ENCODE results near the gene PCDHA1. TPM values are rescaled to one million over a fixed set of nuclear protein-coding genes. Genes with fewer than 3 reads are reported as not detected.
A peak's percentile ranks its signal among the peaks of the same experiment; 100 is the strongest.

PCDHA1 gene
- total RNA-seq, 2 donors from 2014 or later, result not detected

DNA sequence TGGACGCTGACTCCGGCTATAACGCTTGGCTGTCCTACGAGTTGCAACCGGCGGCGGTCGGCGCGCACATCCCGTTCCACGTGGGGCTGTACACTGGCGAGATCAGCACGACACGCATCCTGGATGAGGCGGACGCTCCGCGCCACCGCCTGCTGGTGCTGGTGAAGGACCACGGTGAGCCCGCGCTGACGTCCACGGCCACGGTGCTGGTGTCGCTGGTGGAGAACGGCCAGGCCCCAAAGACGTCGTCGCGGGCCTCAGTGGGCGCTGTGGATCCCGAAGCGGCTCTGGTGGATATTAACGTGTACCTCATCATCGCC lies 91.3 kb downstream of the PCDHA1 start:
- ATAC-seq (no peak), DNase-seq (no peak)
- intact Hi-C loops (cut with DNase I, micrococcal nuclease), result no loop called here

- intact Hi-C loops (cut with DNase I, micrococcal nuclease), result no loop called here
- ATAC-seq (no peak), DNase-seq (no peak)
Measured at GRCh38 chr5:140881889-140882590, 96.1 kb downstream of the PCDHA1 start, which contains the start of gene PCDHA13. Gene PCDHA13 (plus strand): TSS chr5:140882124. CDS start chr5:140882269, 145 bp downstream.

- intact Hi-C loops (cut with DNase I, micrococcal nuclease), result no loop called here
- no peak for ATAC-seq
Measured at GRCh38 chr5:140882591-140882899, 96.6 kb downstream of the PCDHA1 start.

DNA sequence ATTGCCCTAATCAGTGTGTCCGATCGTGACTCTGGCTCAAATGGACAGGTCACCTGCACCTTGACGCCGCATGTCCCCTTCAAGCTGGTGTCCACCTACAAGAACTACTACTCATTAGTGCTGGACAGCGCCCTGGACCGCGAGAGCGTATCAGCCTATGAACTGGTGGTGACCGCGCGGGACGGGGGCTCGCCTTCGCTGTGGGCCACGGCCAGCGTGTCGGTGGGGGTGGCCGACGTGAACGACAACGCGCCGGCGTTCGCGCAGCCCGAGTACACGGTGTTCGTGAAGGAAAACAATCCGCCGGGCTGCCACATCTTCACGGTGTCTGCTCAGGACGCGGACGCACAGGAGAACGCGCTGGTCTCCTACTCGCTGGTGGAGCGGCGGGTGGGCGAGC lies 97.4 kb downstream of the PCDHA1 start:
- ATAC-seq, result no peak
- no peak for DNase-seq
- intact Hi-C loops (cut with DNase I, micrococcal nuclease), result no loop called here

More at GRCh38 chr5:140882591-140882899, 96.6 kb downstream of the PCDHA1 start:
- DNase-seq, result no peak

- no peak for DNase-seq
- ATAC-seq, result no peak
- intact Hi-C loops (cut with DNase I, micrococcal nuclease), result no loop called here
Measured at GRCh38 chr5:140883927-140884697, 98.2 kb downstream of the PCDHA1 start.

GRCh38 chr5:140916325-140916724 lies 130.4 kb downstream of the PCDHA1 start:
- no peak for ATAC-seq
- intact Hi-C loops (cut with DNase I, micrococcal nuclease), result no loop called here
- DNase-seq, result no peak

- ATAC-seq (no peak), DNase-seq (no peak)
- intact Hi-C loops (cut with DNase I, micrococcal nuclease), result loop anchor here in 1 of 2 donors (10.0 kb wide), 1 partner anchor 539 kb away; no protein-coding TSS in a partner anchor
Measured at GRCh38 chr5:140923601-140924000, 137.7 kb downstream of the PCDHA1 start.

GRCh38 chr5:140925806-140926442 lies 140.0 kb downstream of the PCDHA1 start, which contains the start of gene PCDHAC1:
Gene PCDHAC1 (plus strand): TSS chr5:140926299. CDS start chr5:140926893, 594 bp downstream.
- no peak for DNase-seq
- intact Hi-C loops (cut with DNase I, micrococcal nuclease), result loop anchor here in 1 of 2 donors (10.0 kb wide), 1 partner anchor 541 kb away; no protein-coding TSS in a partner anchor
- peak; percentile 62 for ATAC-seq

- intact Hi-C loops (cut with DNase I, micrococcal nuclease), result loop anchor here in 1 of 2 donors (10.0 kb wide), 1 partner anchor 542 kb away; no protein-coding TSS in a partner anchor
- peak; percentile 76 for ATAC-seq
- DNase-seq, result peak; percentile 40 to 49
Measured at GRCh38 chr5:140926443-140927227, 140.7 kb downstream of the PCDHA1 start.

DNA sequence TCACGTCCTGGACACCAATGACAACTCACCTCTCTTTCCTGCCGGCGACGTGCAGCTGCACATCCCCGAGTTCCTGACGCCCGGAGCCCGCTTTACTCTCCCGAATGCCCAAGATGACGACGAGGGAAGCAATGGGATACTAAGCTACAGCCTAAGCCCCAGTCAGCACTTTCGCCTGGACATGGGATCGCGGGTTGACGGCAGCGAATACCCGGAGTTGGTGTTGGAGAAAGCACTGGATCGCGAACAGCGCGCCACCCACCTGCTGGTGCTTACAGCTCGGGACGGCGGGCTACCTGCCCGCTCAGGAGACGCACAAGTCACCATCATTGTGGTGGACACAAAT lies 141.3 kb downstream of the PCDHA1 start:
- ATAC-seq (no peak), DNase-seq (no peak)
- intact Hi-C loops (cut with DNase I, micrococcal nuclease), result loop anchor here in 1 of 2 donors (10.0 kb wide), 1 partner anchor 542 kb away; no protein-coding TSS in a partner anchor

- no peak for ATAC-seq
- DNase-seq, result no peak
- intact Hi-C loops (cut with DNase I, micrococcal nuclease), result no loop called here
Measured at GRCh38 chr5:140934964-140935606, 149.1 kb downstream of the PCDHA1 start.

GRCh38 chr5:140946578-140946977 lies 160.6 kb downstream of the PCDHA1 start:
- ATAC-seq (no peak), DNase-seq (no peak)
- intact Hi-C loops (cut with DNase I, micrococcal nuclease), result no loop called here

- ATAC-seq, result no peak
- DNase-seq, result no peak
- intact Hi-C loops (cut with DNase I, micrococcal nuclease), result no loop called here
Measured at GRCh38 chr5:140951636-140952035, 165.7 kb downstream of the PCDHA1 start.

DNA sequence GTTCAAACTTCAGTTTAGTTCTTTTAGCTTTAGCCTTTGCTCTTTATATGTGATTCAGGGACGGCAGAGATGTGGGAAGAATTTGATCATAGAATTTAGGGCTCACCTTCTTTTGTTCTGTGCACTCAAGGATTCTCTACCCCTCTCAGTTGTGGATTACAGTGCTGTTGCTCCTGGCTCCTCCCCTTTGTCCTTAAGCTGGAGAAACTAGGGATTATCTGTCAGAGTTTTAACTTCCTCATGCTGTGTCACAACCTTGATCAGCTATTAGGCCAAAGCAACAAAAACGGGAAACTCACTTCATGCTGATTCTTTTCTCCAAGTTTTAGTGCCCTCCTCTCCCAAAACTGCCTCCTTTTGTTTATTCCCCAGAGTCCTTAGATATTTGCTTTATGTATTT lies 167.3 kb downstream of the PCDHA1 start:
- intact Hi-C loops (cut with DNase I, micrococcal nuclease), result no loop called here
- DNase-seq, result no peak
- no peak for ATAC-seq

DNA sequence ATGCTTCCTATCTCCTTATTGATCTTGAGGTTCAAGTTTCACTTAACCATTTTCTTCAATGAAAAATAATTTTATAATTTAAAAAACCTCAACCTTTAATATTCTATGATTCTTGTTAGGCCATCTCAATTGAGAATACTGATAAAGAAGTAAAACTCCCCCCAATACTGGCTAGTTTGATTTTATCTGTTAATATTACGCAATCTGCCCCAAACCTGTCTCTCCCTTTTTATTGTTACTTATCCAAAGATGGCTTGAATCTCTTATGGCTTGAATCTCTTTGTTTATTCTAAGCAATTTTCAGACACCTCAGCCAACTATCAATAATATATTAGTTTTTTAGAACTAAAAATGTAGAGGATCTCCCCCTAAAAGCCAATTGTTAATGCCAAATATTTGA lies 176.2 kb downstream of the PCDHA1 start:
- no peak for ATAC-seq
- no peak for DNase-seq
- intact Hi-C loops (cut with DNase I, micrococcal nuclease), result no loop called here

DNA sequence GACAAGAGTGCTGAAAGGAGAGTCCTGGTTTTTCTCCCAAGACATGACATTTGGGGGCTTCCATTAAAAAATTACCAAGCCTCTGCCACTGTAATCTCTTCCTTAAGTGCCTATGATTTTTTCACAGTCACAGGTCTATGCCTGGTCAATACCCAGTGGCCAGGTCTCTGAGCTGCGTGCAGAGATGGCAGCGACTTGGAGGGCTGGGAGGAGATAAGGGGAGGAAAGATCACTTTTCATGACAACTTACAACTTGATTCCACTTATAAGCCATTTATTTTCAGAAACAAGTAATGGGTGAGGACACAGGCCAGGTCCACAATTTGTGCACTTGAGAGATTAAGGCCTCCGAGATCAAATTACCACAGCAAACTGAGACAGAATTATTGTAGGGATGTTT lies 178.4 kb downstream of the PCDHA1 start:
- DNase-seq, result no peak
- intact Hi-C loops (cut with DNase I, micrococcal nuclease), result no loop called here
- no peak for ATAC-seq

GRCh38 chr5:140965905-140966292 lies 180.0 kb downstream of the PCDHA1 start:
- intact Hi-C loops (cut with DNase I, micrococcal nuclease), result no loop called here
- ATAC-seq, result no peak
- no peak for DNase-seq

Measured in left colon (tissue), 2 donors.